ENCODE results near the gene PAX1. TPM values are rescaled to one million over a fixed set of nuclear protein-coding genes. Genes with fewer than 3 reads are reported as not detected.

The PAX1 gene
- total RNA-seq: under 1 TPM in 1 of 6 donors, not detected in 5; 0.69 TPM

GRCh38 chr20:21705575-21706260 is at the start of gene PAX1:
TSS of gene PAX1 (plus strand) at chr20:21705664. CDS start at chr20:21705713, 49 bp downstream.
- ATAC-seq (ENCODE audit: low FRiP score in 2 of 2): no peak
- peak within 1 kb of the TSS in 2 of 4 donors; percentile 4 to 23 for H3K4me3 ChIP-seq

GRCh38 chr20:21656308-21657067 is 49.0 kb upstream of the PAX1 start:
- Histone ChIP-seq H3K9me3 (no peaks in the 10 kb centered on the region), H3K4me1 (no peaks in the 10 kb centered on the region), H3K4me3 (no peak overlapping the region), H3K27ac (no peak overlapping the region), H3K27me3 (no peaks in the 10 kb centered on the region), H3K36me3 (no peaks in the 10 kb centered on the region)
- 60% methylated on average over 7 of the region's 7 CpGs for WGBS, 2 donors
- ATAC-seq (ENCODE audit: low FRiP score in 2 of 2): no peak
- no peak for DNase-seq
- TF ChIP-seq CTCF (IDR thresholded peaks at IDR 0.05) (no peak), EP300 (IDR thresholded peaks at IDR 0.05) (no peak), POLR2A (IDR thresholded peaks at IDR 0.05) (no peak), POLR2AphosphoS5 (IDR thresholded peaks at IDR 0.05) (no peak)

More at GRCh38 chr20:21705575-21706260, at the start of gene PAX1:
- peak in 1 of 2 donors; percentile 74 for DNase-seq
- WGBS, 2 donors: 3 to 13% methylated on average over 11 to 16 of the region's 73 CpGs
- H3K9me3 ChIP-seq: no peaks in the 10 kb centered on the region
- no peaks in the 10 kb centered on the region for H3K36me3 ChIP-seq
- H3K27me3 ChIP-seq: peaks cover 0 to 77% (median 33%) of the 10 kb centered on the region in 4 donors
- H3K27ac ChIP-seq: no peak within 1 kb of the TSS
- TF ChIP-seq POLR2AphosphoS5 (IDR thresholded peaks at IDR 0.05) (no peak), EP300 (IDR thresholded peaks at IDR 0.05) (no peak), CTCF (IDR thresholded peaks at IDR 0.05) (no peak), POLR2A (IDR thresholded peaks at IDR 0.05) (no peak)
- peaks cover 0 to 33% (median 9%) of the 10 kb centered on the region in 4 donors for H3K4me1 ChIP-seq

GRCh38 chr20:21661488-21662055 is 43.9 kb upstream of the PAX1 start:
- Histone ChIP-seq H3K27me3 (no peaks in the 10 kb centered on the region), H3K9me3 (no peaks in the 10 kb centered on the region), H3K4me3 (no peak overlapping the region), H3K36me3 (no peaks in the 10 kb centered on the region), H3K27ac (no peak overlapping the region), H3K4me1 (no peaks in the 10 kb centered on the region)
- WGBS, 2 donors: 59 to 63% methylated on average over 8 of the region's 8 CpGs
- TF ChIP-seq CTCF (IDR thresholded peaks at IDR 0.05) (no peak), POLR2A (IDR thresholded peaks at IDR 0.05) (no peak), POLR2AphosphoS5 (IDR thresholded peaks at IDR 0.05) (no peak), EP300 (IDR thresholded peaks at IDR 0.05) (no peak)
- DNase-seq: no peak
- ATAC-seq (ENCODE audit: low FRiP score in 2 of 2): no peak

- 81 to 95% methylated on average over 2 of the region's 2 CpGs for WGBS, 2 donors
- TF ChIP-seq EP300 (IDR thresholded peaks at IDR 0.05): no peak
- TF ChIP-seq POLR2A (IDR thresholded peaks at IDR 0.05): no peak
- no peak for TF ChIP-seq POLR2AphosphoS5 (IDR thresholded peaks at IDR 0.05)
- TF ChIP-seq CTCF (IDR thresholded peaks at IDR 0.05): no peak
- no peaks in the 10 kb centered on the region for H3K9me3 ChIP-seq
- H3K36me3 ChIP-seq: no peaks in the 10 kb centered on the region
- H3K27me3 ChIP-seq: no peaks in the 10 kb centered on the region
- H3K27ac ChIP-seq: no peak overlapping the region
- DNase-seq (no peak), ATAC-seq (ENCODE audit: low FRiP score in 2 of 2) (no peak)
- no peaks in the 10 kb centered on the region for H3K4me1 ChIP-seq
- no peak overlapping the region for H3K4me3 ChIP-seq
These were observed 42.0 kb upstream of the PAX1 start for GRCh38 chr20:21663465-21663864.
